ENCODE results near the gene SSH3.

Gene SSH3

GRCh38 chr11:67275606-67276409, 27.5 kb upstream of the SSH3 start:
- no peak overlapping the region for H3K4me3 ChIP-seq (ENCODE audit: low read depth, low read length)
- DNase-seq (ENCODE audit: low read depth), result peak; percentile 49
- TF ChIP-seq MAX (IDR thresholded peaks at IDR 0.05; ENCODE audit: low read depth, low read length), result no peak

- peak; percentile 100 for TF ChIP-seq MAX (IDR thresholded peaks at IDR 0.05; ENCODE audit: low read depth, low read length)
- TF ChIP-seq CTCF (IDR thresholded peaks at IDR 0.05; ENCODE audit: low read depth, low read length), result peak; percentile 60
- TF ChIP-seq MYC (IDR thresholded peaks at IDR 0.05; ENCODE audit: low read depth, low read length), result peak; percentile 100
- peak; percentile 42 for TF ChIP-seq POLR2A (IDR thresholded peaks at IDR 0.05; ENCODE audit: extremely low read depth, insufficient read length)
- DNase-seq (ENCODE audit: low read depth), result peak; percentile 98
- peak overlapping the region; percentile 37 for H3K4me3 ChIP-seq (ENCODE audit: low read depth, low read length)
Observed at GRCh38 chr11:67276781-67277230, 26.5 kb upstream of the SSH3 start.

- TF ChIP-seq MAX (IDR thresholded peaks at IDR 0.05; ENCODE audit: low read depth, low read length) (peak; percentile 80; the same call in 1 of the 2 replicates), POLR2A (IDR thresholded peaks at IDR 0.05; ENCODE audit: extremely low read depth, insufficient read length) (peak; percentile 74), CTCF (IDR thresholded peaks at IDR 0.05; ENCODE audit: low read depth, low read length) (no peak), MYC (IDR thresholded peaks at IDR 0.05; ENCODE audit: low read depth, low read length) (peak; percentile 85)
- DNase-seq (ENCODE audit: low read depth), result peak; percentile 100
- peak overlapping the region; percentile 53 for H3K4me3 ChIP-seq (ENCODE audit: low read depth, low read length)
Observed at GRCh38 chr11:67277231-67277961, 25.9 kb upstream of the SSH3 start.

- TF ChIP-seq CTCF (IDR thresholded peaks at IDR 0.05; ENCODE audit: low read depth, low read length) (no peak), MYC (IDR thresholded peaks at IDR 0.05; ENCODE audit: low read depth, low read length) (no peak), POLR2A (IDR thresholded peaks at IDR 0.05; ENCODE audit: extremely low read depth, insufficient read length) (no peak), MAX (IDR thresholded peaks at IDR 0.05; ENCODE audit: low read depth, low read length) (no peak)
- H3K4me3 ChIP-seq (ENCODE audit: low read depth, low read length), result peak overlapping the region; percentile 53
- no peak for DNase-seq (ENCODE audit: low read depth)
Observed at GRCh38 chr11:67278135-67278938, 25.0 kb upstream of the SSH3 start.

- TF ChIP-seq MYC (IDR thresholded peaks at IDR 0.05; ENCODE audit: low read depth, low read length) (no peak), MAX (IDR thresholded peaks at IDR 0.05; ENCODE audit: low read depth, low read length) (no peak), POLR2A (IDR thresholded peaks at IDR 0.05; ENCODE audit: extremely low read depth, insufficient read length) (no peak), CTCF (IDR thresholded peaks at IDR 0.05; ENCODE audit: low read depth, low read length) (no peak)
- H3K4me3 ChIP-seq (ENCODE audit: low read depth, low read length), result no peak overlapping the region
Observed at GRCh38 chr11:67278939-67279588, 24.3 kb upstream of the SSH3 start.

More at GRCh38 chr11:67278939-67279588, 24.3 kb upstream of the SSH3 start:
- DNase-seq (ENCODE audit: low read depth), result no peak

All from NB4 (cell line).